Measurements from ENCODE around the gene ORM1.

ORM1 gene

DNA sequence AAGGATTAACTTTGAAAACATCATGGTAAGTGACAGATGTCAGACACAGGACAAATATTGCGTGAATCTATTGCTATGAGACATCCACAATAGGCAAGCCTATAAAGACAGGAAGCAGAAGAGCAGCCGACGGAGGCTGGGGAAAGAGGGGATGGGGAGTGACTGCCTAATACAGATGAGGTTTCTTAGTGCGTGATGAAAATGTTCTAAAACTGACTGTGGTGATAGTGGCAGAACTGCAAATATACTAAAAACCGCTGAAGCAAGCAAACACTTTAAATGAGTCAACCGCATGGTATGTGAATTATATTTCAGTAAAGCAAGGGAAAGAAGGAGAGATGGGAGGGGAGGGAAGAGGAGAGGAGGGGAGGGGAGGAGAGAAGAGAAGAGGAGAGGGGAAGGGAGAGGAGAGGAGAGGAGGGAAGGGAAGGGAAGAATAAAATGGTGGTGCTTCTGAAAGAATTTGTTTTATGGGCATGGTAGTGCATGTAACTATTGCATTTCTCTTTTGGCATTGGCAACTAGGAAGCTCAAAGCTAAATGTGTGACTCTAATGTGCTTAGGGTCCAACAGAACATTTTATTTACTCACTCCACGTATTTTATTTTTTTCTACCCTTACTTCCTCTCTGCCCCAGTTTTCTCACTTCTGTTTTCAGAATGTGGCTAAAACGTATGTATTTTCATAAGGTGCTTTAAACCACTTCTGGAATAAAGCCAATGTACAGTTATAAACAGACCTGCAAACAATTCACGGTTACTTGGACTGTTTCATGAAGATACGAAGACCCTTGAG is 43.6 kb downstream of the ORM1 start:
- peak; percentile 71 for DNase-seq (ENCODE audit: low read depth)

DNA sequence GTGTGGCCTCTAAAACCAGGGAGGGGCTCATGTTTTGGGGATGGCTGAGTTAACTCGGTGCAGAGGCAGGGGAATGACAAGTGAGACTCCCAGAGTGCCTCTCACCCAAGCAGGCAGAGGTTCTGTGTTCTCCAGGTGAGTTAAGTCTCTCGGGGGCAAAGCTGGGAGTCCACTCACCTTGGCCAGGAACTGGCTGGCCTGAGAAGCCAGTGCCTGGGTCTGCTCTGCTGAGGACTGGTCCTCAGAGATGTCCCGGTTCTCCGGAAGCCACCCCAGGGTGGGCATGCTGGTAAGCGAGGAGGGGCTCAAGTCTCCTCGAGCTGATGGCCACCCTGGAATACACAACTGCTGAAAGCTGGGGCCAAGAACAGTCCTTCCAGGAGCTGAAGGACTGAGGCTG is 44.5 kb downstream of the ORM1 start:
- DNase-seq (ENCODE audit: low read depth), result no peak

DNA sequence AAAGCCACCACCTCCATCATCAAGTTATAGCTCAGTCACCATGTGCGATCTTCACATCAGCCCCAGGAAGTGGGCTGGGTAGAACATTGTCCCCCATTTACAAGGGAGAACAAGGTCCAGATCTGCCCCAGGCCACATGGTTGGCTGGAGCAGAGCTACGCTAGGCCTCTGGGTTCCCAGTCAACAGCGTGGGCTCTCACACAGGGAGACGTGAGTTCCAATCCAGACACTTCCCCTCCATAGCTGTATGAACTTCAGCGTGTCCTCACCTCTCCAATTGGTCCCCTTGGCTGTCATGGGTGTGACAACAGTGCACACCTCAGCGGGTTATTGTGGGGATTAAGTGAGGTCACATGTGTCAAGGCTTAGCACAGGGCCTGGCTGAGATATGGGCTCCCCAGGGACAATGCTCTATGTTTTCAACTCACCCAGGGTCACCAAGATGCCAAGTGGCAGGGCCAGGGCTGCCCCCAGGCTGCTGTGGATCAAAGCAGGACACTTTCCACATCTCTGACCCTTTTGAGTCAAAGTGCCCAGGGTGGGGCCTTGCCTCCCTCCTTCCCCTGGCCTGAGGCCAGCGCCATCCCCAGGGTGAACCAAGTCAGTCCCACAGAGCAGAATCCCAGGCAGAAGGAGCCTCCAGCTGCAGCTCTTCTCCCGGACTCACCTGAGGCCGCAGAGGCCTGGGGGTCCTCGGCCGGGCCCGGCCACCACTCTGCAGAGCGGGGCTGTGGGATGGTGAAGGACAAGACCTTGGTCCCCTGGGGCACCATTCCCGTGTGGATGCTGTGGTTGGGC is 45.1 kb downstream of the ORM1 start:
- DNase-seq (ENCODE audit: low read depth), result no peak

DNA sequence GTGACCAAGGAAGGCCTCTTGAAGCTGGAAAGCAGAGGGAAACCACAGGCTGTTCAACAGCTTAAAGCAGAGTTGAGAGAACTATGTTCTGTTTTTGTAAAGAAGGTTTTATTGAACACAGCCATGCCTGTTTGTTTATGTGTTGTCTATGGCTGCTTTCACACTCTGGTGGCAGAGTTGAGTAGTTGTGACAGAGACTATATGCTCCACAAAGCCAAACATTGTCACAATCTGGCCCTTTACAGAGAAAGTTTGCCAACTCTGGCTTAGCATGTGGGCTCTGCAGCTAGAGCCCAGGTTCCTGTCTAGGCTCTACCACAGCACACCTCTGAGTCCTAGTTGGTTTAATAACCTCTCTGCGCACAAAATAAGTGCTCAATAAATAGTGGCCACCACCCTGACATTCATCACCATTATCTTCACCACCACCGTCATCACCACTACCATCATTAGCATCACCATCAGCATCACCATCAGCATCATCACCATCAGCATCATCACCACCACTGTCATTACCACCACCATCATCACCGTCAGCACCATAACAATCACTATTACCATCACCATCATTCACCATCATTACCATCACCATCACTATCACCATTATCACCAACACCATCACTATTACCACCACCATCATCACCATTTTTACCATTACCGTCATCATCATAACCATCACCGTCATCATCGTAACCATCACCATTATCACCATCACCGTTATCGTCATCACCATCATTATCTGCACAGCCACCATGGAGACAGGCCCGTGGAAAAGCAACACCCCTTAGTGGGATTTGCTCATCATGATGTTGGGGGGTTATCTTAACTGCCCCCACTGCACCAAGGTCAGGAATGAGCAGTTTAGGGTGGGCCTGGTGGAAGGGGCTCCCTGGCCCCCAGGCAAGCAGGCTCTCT is 46.6 kb downstream of the ORM1 start:
- DNase-seq (ENCODE audit: low read depth), result no peak

DNA sequence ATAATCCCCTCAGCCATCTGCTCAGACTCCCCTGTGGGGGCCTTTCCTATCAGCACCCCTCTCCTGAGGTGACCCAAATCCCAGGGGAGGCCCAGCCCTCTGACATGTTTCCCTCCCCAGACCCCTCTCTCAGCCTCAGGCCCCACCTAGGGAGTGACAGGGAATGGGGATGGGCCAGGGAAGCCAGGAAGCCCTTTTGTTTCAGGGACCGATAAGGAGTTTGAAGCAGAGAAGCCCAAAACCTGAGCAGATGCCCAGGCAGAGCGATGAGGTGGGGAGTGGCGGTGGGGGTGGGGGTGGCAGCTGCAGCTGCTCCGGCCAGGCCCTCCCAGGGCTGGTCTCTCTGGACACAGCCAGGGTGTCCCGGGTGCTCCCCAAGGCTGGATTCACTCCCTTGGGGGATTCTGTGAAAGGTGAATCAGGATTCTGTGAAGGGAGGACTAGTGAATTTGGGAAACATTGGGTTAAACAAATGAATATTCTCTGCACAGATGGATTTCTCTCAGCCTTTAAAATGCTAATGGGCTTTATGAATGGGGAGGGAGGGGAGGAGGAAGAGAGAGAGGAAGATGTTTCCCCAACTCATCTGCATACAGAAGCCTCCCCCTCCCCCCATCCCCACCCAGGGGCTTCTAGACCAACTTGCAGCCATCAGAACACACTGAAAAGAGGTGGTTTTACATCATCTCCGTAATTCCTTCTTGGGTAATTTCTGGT is 47.5 kb downstream of the ORM1 start:
- DNase-seq (ENCODE audit: low read depth), result no peak

DNA sequence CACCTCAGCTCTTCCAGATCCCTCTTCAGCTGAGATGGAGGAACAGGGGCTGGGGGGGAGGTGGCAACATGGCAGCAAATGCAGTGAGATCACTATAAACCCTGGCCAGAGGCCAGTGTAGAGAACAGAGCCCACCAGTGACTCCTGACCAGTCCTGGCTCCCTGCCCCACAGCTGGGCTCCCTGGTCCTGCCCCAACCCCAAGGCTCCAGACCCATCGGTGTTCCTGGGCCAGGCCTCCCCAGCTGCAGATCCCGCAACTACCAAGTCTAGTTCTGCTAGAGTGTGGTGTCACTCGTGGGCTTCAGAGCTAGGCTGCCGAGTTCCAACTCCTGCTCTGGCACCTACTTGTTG is 48.0 kb downstream of the ORM1 start:
- DNase-seq (ENCODE audit: low read depth), result no peak

DNA sequence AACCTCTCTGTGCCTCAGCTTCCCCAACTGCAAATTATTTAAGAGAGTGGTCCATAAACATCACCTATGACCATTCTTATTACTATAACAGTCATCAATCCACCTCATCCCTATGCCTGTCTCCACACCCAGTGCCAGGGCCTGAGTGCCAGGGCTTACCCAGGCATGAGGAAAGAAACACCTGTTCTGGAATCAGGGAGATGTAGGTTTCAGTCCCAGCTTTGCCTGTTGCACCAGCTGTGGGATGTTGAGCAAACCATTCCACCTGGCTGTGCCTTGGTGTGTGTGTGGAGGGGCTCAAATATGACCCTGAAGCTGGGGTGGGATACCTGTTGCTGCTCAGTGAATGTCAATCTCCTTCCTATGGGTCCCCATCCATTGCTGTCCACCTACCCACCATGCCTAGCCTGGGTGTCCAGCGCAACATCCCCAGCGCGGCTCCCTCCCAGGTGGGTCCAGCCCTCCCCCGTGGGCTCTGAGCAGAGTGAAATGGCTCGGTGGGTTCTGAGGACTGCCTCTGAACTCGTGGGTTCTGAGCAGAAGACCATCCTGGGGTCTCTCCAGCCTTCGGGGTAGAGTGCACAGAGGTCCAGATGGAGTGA is 48.5 kb downstream of the ORM1 start:
- DNase-seq (ENCODE audit: low read depth), result no peak

DNA sequence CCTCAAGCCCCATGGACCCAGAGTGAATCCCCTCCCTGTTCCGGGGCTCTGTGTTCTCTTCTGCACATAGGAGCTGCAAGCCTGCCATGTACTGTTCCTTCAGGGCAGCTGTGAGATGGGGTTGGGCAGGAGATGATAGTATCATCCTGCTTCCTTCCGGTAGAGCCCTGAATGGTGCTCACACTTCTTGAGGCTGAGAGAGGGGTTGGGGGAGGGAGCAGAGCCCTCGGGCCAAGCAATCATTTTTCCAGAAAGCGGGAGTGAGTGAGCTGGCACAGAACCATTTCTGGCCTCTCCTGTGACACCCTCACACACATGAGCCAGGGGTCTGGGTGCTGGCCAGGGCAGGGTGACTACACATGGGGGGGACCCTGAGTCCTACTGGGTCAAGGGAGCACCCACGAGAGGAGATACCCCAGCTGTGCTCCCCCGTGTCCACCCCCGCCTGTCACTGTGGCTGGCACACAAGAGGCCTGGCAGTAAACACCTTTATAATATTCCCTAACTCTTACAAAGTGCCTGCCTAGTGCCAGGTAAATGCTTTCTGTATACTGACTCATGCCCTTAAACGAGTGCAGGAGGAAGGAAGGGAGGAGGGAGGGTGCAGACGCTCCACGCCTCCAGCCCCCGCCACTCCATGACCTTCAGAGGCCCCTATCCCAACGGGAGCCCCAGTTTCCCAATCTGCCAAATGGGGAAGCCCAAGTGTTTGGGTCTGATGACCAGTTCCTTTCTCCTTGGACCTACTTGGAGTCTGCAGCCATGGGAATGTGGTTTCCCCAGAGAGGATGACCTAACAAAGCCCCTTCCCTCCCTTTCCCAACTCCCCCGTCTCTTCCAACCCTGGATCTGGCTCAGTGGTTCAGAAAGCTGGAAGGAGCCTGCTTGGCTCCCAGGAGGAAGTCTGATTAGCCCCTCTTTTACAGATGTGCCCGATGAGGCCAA is 49.3 kb downstream of the ORM1 start:
- no peak for DNase-seq (ENCODE audit: low read depth)

DNA sequence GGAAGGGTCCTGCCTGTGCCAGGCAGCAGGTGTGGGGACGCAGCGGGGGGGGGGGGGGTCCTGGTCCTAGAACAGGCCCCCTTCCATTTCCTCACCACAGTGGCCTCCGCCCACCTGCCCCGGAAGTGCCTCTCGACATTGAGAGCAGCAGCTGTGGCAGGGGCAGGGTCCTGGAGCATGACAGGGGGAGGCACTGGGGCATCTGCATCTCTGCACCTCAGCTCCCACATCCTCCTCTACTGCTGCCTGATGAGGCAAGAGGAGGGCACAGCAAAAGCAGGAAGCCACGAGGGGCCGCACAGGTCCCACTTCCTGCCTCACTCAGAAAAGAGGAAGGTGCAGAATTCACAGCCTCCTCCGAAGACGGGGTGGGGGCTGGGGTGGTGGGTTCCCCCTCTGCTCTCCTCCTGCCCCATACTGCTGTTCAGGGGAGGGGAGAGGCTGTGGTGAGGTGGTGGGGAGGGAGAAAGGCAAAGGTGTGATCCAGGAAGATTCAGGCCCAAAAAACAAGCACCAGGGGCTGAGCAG is 50.1 kb downstream of the ORM1 start:
- no peak for DNase-seq (ENCODE audit: low read depth)

DNA sequence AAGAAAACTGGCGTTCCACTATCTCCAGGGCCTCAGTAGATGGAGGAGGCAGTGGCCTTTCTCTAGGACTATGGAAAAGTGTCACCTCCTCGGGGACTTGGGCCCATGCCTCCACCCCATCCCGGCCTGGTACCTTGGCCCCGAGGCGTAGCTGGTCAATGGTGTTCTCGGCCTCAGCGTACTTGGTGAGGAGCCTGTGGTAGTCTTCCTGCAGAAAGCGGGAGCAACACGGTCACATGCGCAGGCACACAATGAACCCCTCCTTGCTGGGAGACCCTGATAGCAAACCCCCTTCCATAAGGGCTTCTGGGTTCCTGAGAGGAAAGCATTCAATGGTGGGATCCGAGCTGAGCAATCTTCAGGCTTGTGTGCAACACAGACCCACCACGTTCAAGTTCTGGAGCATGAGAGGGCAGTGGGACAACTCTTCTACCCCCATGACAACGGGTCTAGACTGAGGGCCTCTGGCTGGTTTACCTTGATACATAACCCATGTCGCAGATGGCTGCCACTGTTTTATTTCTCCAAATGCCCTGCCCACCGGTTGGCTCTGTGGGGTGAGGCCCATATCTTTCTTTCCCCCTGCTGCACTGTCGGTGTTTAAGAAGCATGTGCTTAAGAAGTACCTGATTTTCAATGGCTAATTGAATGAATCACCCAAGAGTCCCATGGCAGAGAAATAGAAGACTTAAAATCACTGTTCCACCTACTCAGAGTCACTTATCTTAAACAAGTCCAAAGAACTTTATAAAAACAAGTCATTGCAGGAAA is 51.2 kb downstream of the ORM1 start:
- DNase-seq (ENCODE audit: low read depth), result no peak

DNA sequence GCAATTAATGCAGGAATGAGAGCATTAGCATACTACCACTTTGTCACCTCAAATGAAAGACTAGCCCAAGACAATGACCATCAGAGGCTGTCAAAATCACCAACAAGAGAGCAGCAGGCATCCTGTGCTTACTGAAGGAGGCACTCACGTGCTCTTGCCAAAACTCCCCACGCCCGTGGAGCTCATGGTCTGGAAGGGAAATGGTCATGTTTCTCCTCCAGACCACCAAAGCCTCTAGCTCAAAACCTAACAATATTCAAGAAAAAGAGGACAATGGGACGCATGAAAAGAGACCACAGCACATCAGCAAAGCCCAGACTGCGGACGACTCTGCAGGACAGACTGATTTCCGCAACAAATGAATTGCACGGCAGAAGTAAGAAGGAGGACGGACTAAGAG is 52.0 kb downstream of the ORM1 start:
- DNase-seq (ENCODE audit: low read depth), result no peak

DNA sequence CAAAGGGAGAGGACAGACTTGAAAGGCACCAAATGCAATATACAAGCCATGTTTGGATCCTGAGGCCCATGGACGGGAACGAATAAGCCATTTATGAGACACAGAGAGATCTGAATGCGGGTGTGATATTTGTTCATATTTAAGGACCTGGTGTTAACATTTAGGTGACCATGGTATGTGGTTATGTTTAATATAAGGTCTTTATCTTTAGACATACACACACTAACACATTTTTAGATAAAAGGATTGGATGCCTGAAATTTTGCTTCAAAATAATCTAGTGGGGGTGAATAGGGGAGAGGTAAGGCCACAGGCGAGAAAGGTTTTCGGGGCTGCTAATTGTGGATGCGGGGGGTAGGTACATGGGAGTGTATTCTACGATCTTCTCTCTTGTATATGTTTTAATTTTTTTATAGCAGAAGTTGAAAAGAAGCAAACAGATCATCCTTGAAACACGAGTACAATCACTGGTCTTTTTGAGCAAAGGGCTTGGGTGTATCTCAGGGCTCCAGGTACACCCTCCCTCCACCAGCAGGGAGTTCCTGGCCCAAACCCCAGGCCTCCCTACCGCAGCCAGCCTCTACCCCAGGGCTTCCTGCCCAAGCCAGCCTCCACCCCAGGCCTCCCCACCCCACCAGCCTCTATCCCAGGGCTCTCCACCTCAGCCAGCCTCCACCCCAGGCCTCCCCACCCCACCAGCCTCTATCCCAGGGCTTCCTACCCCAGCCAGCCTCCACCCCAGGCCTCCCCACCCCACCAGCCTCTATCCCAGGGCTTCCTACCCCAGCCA is 52.7 kb downstream of the ORM1 start:
- no peak for DNase-seq (ENCODE audit: low read depth)
